Urinary bladder (tissue), 4 donors: ENCODE results near the gene BAMBI. TPM values are rescaled to one million over a fixed set of nuclear protein-coding genes. Genes with fewer than 3 reads are reported as not detected.
A peak's percentile ranks its signal among the peaks of the same experiment; 100 is the strongest.
"Not testable (repeated sequence)": the region's sequence is repeated elsewhere in the genome, so short reads cannot be mapped to it uniquely, and the experiment has no call there.

Source experiments
- DNase-seq: peaks from one replicate; pipeline ENCODE4 v3.0.0-alpha.2; 2015; ENCODE audit errors: extremely low spot score
- H3K27ac ChIP-seq: one replicate; pipeline ENCODE4 v1.5.1; 2013; ENCODE audit warnings: low read depth, mild to moderate bottlenecking, moderate library complexity
- H3K36me3 ChIP-seq: one replicate; pipeline ENCODE4 v1.6.1; 2013; ENCODE audit warnings: mild to moderate bottlenecking, moderate library complexity; ENCODE audit not compliant: insufficient read depth
- H3K4me1 ChIP-seq: one replicate; pipeline ENCODE4 v1.6.1; 2013; ENCODE audit warnings: mild to moderate bottlenecking, moderate library complexity; ENCODE audit not compliant: insufficient read depth
- H3K4me3 ChIP-seq: one replicate; pipeline ENCODE4 v1.5.1; 2013; ENCODE audit warnings: low read depth, low read length
- WGBS: extraction: QIAGEN DNeasy Blood & Tissue Kit; methylation state at CpG from one replicate; pipeline ENCODE4 v1.1.7; 2013; 5-methylcytosine and 5-hydroxymethylcytosine counted together
- polyA plus RNA-seq: library from polyadenylated mRNA; stranded (reverse); fragments of 200-250 nt; gene quantifications from one replicate; pipeline ENCODE4 v1.2.3, GENCODE V29; 2013
- total RNA-seq: library from RNA; depleted of rRNA; stranded (reverse); fragments of >200 nt; gene quantifications from one replicate; pipeline ENCODE4 v1.2.3, GENCODE V29; 2014
- donor health status: healthy with polysubstance abuse.
- donor health status: healthy.

Gene BAMBI
- 33.7 TPM for total RNA-seq
- polyA plus RNA-seq = 27.0 TPM

DNA sequence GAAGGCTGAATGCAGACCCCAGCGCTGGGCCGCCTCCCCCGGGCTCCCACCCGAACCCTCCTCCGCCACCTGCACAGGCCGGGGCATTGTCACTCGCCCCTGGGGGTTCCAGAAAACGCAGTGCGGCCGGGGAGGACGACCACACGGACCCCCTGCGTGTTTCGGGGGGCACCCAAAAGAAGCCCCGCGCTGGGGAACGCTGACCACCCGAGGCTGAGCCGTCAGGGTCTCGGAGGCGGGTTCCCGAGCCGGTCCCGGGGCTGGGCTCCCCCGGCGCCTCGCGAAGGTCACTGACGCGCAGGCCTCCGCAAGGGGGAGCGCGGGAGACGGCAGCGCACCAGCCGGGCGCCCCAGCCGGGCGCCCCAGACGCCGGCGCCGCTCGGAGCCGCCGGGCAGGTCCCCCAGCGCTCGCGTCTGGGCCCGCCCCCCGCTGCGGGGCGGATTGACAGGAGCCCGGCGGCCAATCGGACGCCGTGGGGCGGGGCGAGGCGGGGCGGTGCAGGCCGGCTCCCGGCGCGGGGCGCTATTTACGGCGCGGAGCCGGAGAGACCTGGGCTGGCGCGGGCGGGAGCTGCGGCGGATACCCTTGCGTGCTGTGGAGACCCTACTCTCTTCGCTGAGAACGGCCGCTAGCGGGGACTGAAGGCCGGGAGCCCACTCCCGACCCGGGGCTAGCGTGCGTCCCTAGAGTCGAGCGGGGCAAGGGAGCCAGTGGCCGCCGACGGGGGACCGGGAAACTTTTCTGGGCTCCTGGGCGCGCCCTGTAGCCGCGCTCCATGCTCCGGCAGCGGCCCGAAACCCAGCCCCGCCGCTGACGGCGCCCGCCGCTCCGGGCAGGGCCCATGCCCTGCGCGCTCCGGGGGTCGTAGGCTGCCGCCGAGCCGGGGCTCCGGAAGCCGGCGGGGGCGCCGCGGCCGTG lies at the start of gene BAMBI:
TSS of gene BAMBI (plus strand) at position 554 of the 920 bp plus-strand sequence. CDS start 377 bp downstream, outside the sequence.
- Histone ChIP-seq H3K27ac (peak within 1 kb of the TSS; percentile 87), H3K4me3 (peak within 1 kb of the TSS; percentile 99), H3K36me3 (no peaks in the 10 kb centered on the region), H3K4me1 (no peaks in the 10 kb centered on the region)
- WGBS = under 1% methylated on average over 120 of the region's 120 CpGs
- DNase-seq = peak; percentile 80

- peak; percentile 13 for DNase-seq
- WGBS = 30% methylated on average over 15 of the region's 15 CpGs
- Histone ChIP-seq H3K4me3 (no peak overlapping the region), H3K27ac (no peak overlapping the region), H3K36me3 (no peaks in the 10 kb centered on the region), H3K4me1 (no peaks in the 10 kb centered on the region)
Observed at GRCh38 chr10:28628184-28628893, 49.0 kb upstream of the BAMBI start.

- no peak for DNase-seq
- Histone ChIP-seq H3K27ac (no peak overlapping the region), H3K4me1 (no peaks in the 10 kb centered on the region), H3K36me3 (no peaks in the 10 kb centered on the region), H3K4me3 (no peak overlapping the region)
- 78% methylated on average over 5 of the region's 5 CpGs for WGBS
Observed at GRCh38 chr10:28631896-28632583, 45.3 kb upstream of the BAMBI start.

GRCh38 chr10:28632584-28632945 lies 44.8 kb upstream of the BAMBI start:
- no peak overlapping the region for H3K4me3 ChIP-seq

DNA sequence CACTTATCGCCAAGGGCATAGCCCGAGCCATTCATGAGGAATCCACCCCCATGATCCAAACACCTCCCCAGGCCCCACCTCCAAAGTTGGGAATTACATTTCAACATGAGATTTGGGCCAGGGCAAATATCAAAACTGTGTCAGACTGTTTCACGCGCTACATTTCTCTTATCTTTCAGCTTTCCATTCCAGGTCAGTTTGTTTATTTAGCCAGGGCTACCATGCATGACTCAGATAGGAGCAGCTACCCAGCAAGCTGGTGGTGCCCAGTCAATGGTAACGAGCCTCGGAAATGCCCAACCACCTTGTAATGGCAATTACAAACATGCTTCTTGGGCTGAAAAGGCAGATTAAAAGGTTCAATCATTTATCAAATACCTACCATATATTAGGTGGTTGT lies 43.6 kb upstream of the BAMBI start:
- Histone ChIP-seq H3K27ac (no peak overlapping the region), H3K36me3 (no peaks in the 10 kb centered on the region), H3K4me3 (no peak overlapping the region), H3K4me1 (no peaks in the 10 kb centered on the region)
- no peak for DNase-seq
- 80% methylated on average over 6 of the region's 6 CpGs for WGBS

More at GRCh38 chr10:28632584-28632945, 44.8 kb upstream of the BAMBI start:
- Histone ChIP-seq H3K36me3 (no peaks in the 10 kb centered on the region), H3K4me1 (no peaks in the 10 kb centered on the region), H3K27ac (no peak overlapping the region)
- 76% methylated on average over 1 of the region's 1 CpG for WGBS
- DNase-seq = no peak

DNA sequence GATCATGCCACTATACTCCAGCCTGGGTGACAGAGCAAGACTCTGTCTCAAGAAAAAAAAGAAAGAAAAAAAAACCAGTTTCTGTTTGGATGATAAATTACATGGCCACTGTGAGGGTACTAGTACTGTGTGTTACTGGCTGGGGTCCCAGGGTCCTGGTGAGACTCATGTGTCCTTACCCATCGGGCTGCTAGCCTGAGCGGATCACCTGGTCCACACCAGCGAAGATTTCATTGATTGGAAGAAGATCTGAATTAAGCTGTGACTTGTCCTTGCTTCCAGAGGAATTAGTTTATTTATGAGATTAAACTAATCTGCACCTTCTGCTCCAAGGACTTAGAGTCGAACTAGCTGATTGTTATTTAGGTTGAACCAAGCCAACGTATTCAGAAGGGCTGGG lies 40.0 kb upstream of the BAMBI start:
- H3K4me1 ChIP-seq = no peaks in the 10 kb centered on the region
- no peak overlapping the region for H3K27ac ChIP-seq
- DNase-seq = no peak
- WGBS = 65% methylated on average over 5 of the region's 5 CpGs
- no peaks in the 10 kb centered on the region for H3K36me3 ChIP-seq
- no peak overlapping the region for H3K4me3 ChIP-seq

DNA sequence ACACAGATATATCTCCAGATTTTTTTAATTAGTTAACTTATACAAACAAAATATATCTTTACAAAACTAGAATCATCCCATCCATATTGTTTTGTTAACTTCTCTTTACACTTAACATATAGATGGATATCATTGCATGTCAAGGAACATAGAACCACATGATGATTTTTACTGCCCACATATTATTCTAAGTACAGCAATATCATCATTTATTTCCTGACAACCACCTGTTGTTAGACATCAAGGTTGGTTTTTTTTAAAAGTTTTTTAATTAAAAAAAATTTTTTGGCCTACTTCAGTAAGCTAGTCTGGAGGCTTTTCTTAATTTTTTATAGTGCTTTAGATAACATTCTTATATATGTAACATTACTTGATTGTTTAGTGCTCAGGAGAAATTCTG lies 38.9 kb upstream of the BAMBI start:
- H3K36me3 ChIP-seq = no peaks in the 10 kb centered on the region

GRCh38 chr10:28640551-28640950 lies 36.8 kb upstream of the BAMBI start:
- no peak for DNase-seq
- 55% methylated on average over 2 of the region's 2 CpGs for WGBS
- Histone ChIP-seq H3K4me3 (no peak overlapping the region), H3K27ac (no peak overlapping the region), H3K4me1 (no peaks in the 10 kb centered on the region), H3K36me3 (no peaks in the 10 kb centered on the region)

More for the DNA sequence above, 38.9 kb upstream of the BAMBI start:
- Histone ChIP-seq H3K4me3 (no peak overlapping the region), H3K4me1 (no peaks in the 10 kb centered on the region), H3K27ac (no peak overlapping the region)
- DNase-seq = no peak

DNA sequence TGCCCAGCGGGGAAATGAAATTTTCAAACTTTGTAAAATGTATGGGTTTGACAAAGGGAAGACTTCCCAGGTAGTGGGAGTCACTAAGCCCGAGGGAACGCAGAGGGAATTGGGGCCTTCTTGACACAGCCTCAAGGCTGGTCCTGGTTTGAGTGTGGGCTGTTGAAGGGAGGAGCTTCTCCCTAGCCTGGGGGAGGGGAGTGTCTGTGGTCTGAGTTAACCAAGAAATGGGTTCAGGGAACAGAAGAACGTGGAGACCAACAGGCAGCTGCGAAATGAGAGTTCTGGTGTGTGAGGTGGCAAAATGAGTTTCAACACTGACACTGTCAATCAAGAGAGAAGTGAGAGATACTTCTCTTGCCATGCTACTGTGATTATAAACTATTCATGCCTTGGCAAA lies 32.7 kb upstream of the BAMBI start:
- Histone ChIP-seq H3K4me1 (no peaks in the 10 kb centered on the region), H3K36me3 (no peaks in the 10 kb centered on the region), H3K4me3 (no peak overlapping the region), H3K27ac (no peak overlapping the region)
- DNase-seq = no peak
- 70% methylated on average over 5 of the region's 5 CpGs for WGBS

GRCh38 chr10:28652106-28652505 lies 25.2 kb upstream of the BAMBI start:
- no peak for DNase-seq
- H3K36me3 ChIP-seq = no peaks in the 10 kb centered on the region
- no peak overlapping the region for H3K27ac ChIP-seq
- no peak overlapping the region for H3K4me3 ChIP-seq
- H3K4me1 ChIP-seq = no peaks in the 10 kb centered on the region
- 45% methylated on average over 2 of the region's 2 CpGs for WGBS

GRCh38 chr10:28652703-28653102 lies 24.6 kb upstream of the BAMBI start:
- Histone ChIP-seq H3K27ac (no peak overlapping the region), H3K4me1 (no peaks in the 10 kb centered on the region), H3K4me3 (no peak overlapping the region), H3K36me3 (no peaks in the 10 kb centered on the region)
- WGBS = 90% methylated on average over 5 of the region's 5 CpGs
- no peak for DNase-seq

DNA sequence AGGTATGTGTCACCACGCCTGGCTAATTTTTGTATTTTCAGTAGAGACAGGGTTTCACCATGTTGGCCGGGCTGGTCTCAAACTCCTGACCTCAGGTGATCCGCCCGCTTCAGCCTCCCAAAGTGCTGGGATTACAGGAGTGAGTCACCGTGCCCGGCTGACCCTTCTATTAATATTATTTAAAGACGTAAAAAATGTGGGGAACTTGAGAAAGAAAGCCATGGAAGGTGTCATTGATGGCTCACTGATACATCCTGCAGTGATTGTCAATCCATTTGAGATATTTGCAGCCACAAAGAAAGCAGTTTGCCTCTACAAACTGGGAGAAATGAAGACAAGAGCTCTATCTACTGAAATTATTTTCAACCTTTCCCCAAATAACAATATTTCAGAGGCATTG lies 18.5 kb upstream of the BAMBI start:
- not testable (repeated sequence) for H3K4me1 ChIP-seq, H3K4me3 ChIP-seq, DNase-seq, H3K27ac ChIP-seq, H3K36me3 ChIP-seq
- 74% methylated on average over 7 of the region's 7 CpGs for WGBS

GRCh38 chr10:28661035-28661434 lies 16.3 kb upstream of the BAMBI start:
- DNase-seq = no peak
- Histone ChIP-seq H3K4me1 (no peaks in the 10 kb centered on the region), H3K27ac (no peak overlapping the region), H3K4me3 (no peak overlapping the region), H3K36me3 (no peaks in the 10 kb centered on the region)
- WGBS = 47% methylated on average over 3 of the region's 3 CpGs
